GM19043 (cell line): ENCODE results near the gene SLCO6A1.
"Not testable (repeated sequence)": the region's sequence is repeated elsewhere in the genome, so short reads cannot be mapped to it uniquely, and the experiment has no call there.

Source experiments
- ATAC-seq: cut with Tn5 transposase; IDR thresholded peaks from one replicate; pipeline ENCODE4 v1.9.1; 2021; ENCODE audit warnings: low read depth; ENCODE audit not compliant: unreplicated experiment

Gene SLCO6A1, protein sequence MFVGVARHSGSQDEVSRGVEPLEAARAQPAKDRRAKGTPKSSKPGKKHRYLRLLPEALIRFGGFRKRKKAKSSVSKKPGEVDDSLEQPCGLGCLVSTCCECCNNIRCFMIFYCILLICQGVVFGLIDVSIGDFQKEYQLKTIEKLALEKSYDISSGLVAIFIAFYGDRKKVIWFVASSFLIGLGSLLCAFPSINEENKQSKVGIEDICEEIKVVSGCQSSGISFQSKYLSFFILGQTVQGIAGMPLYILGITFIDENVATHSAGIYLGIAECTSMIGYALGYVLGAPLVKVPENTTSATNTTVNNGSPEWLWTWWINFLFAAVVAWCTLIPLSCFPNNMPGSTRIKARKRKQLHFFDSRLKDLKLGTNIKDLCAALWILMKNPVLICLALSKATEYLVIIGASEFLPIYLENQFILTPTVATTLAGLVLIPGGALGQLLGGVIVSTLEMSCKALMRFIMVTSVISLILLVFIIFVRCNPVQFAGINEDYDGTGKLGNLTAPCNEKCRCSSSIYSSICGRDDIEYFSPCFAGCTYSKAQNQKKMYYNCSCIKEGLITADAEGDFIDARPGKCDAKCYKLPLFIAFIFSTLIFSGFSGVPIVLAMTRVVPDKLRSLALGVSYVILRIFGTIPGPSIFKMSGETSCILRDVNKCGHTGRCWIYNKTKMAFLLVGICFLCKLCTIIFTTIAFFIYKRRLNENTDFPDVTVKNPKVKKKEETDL

DNA sequence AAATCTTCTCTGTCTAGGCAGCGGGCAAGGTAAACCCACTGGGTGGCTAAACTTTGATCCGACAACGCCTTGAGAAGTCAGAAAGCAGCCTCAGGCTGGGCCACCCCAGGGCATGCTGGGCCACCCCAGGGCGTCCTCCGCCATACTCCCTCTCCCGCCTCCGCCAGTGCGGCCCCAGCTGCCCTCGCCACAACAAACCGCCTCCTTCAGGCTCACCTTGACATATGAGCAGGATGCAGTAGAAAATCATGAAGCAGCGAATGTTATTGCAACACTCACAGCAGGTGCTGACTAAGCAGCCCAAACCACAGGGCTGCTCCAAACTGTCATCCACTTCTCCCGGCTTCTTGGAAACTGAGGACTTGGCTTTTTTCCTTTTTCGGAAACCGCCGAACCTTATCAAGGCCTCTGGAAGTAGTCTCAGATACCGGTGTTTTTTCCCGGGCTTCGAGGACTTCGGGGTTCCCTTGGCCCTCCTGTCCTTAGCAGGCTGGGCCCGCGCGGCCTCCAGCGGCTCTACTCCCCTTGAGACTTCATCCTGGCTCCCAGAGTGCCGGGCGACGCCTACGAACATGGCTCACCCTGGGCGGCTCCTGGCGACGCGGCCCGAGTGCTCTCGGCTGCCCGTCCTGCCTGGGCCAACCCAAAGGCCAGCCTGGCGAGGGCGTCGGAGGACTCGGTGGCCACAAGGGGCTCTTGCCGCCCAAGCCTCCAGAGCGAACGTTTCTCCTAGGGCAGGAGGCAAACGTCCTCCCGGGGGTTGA, at the start of gene SLCO6A1:
TSS of gene SLCO6A1 (minus strand) at position 731 of the 764 bp plus-strand sequence. CDS start at position 574, 157 bp downstream.
- ATAC-seq: no peak

DNA sequence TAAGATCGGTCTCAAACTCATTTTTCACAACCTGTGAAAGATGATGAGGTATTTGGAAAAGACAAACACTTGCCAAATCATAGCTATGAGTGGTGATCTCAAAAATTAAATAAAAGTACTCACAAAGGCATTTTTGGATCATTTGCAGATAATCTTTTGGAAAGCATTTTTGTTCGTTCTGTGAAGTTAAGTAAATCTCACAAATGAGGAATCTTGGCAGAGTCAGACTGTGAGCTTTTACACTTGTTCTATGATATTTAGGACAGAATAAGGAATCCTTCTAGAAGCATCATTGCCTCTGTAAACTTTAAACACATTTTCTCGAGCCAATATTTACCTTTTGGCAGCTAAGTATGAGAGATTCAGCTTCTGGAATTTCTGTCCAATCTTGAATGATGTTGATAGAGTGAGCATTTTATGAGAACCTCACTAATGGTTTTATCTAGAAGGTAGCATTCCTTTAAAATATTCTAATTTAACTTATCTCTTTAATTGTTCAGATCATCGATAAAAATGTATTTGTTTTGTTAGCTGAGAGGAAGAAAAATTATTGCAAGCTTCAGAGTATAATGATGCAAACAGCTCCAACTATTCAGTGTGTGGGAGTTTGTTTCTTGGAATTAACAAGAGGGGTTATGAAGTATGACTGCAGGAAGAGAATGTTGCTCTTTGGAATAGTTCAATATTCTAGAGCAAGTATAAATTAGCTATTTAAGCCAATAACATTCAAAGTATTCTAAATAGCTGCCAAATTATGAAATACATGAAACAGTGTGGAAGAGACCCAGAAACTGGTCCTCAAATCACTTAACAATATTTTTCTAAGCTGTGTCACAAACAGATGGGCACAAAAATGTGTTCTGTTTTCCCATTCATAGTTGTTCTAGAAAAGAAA, 48.6 kb upstream of the SLCO6A1 start:
- no peak for ATAC-seq

DNA sequence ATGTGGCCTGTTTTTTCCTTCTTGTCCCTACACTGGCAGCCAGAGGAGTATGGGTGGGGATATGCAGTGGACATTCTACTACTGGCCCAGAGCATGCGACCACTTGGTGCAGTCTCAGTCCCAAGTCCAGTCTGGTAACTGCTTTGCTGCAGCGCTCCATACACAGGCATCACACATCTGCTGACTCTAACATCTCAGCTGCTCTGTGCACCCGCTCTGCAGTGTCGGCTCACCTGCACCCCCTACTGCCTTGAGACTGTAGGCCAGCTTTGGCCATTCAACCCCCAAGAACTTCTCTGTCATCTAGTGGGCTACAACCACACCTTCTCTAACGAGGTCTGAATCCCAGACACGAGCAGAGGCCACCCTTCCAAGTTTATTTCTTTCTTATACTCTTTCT, 46.4 kb upstream of the SLCO6A1 start:
- peak; percentile 75 for ATAC-seq

DNA sequence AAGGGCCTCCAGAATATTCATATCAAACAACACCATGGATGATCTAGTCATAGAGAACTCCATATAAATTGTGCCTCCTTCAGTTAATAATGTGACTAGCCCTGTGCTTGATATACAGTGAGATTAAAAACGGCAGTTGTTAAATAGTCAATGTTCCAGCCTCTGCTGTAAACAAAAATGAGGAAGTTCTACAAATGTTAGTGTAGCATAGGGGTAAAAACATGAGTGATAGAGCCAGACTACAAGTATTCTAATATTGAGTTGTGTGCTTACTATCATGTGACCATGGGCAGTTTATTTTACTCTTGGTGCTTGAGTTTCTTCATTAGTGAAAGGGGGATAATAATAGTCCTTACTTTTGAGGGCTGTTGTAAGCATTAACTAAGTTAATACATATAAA, 43.3 kb upstream of the SLCO6A1 start:
- ATAC-seq: no peak

DNA sequence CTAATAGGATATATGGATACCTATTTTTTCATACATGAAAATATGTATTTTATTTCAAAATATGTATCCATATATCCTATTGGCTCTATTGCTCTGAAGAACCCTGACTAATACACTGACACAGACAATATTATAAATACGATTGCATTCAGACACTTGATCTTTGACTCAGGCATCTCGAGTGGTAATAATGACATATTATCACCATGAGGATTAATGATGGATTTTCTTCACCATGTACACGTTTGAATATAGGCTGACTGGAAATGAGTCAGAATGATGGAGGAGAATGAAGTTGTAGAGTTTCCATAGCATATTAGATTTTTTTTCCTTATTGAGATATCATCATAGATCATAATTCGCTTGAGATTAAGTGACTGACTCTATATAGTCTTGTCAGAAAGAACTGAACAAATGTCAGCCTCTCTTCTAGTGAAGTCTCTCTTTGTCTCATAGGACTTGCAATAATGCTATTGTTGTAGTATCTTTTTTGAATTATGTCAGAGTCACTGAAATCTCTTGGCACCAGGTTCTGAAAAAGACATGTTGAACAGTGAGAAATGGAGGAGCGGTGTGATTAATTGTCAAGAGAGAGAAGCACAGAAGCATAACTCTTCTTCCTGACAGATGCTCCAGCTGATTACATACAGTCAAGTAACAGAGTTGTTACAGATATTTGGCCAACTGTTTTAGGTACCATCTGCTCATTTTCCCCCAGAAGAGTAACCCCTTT, 41.4 kb upstream of the SLCO6A1 start:
- no peak for ATAC-seq

DNA sequence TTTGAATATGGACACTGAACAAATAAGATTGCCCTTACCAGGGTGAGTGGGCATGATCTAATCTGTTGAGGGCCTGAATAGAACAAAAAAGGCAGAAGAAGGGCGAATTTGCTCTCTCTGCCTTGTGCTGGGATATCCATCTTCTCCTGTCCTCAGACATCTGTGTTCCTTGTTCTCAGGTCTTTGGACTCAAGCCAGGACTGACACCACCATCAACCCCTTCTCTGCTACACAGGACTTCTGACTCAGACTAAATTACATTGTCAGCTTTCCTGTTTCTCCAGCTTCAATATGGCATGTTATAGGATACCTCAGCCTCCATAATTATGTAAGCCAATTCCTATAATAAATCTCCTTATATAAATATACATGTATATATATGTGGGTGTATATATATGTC, 40.8 kb upstream of the SLCO6A1 start:
- ATAC-seq: no peak

DNA sequence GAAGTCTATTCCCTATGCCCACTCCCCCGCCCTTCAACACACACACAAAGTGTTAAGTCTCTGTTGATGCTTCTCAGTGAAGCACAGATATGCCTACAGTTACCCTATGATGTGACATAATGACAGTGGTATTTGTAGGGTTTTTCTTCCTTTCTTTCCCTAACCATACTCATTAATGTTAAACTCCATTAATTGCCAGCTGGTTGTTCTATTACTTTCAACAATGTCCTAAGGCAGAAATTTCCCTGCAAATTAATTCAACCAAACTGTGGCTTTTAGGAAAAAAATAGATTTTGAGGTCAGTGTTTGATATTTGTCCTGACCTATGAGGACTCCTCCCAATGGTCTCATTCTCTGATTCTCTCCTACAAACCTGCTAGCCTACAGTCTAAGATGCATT, 38.2 kb upstream of the SLCO6A1 start:
- no peak for ATAC-seq

DNA sequence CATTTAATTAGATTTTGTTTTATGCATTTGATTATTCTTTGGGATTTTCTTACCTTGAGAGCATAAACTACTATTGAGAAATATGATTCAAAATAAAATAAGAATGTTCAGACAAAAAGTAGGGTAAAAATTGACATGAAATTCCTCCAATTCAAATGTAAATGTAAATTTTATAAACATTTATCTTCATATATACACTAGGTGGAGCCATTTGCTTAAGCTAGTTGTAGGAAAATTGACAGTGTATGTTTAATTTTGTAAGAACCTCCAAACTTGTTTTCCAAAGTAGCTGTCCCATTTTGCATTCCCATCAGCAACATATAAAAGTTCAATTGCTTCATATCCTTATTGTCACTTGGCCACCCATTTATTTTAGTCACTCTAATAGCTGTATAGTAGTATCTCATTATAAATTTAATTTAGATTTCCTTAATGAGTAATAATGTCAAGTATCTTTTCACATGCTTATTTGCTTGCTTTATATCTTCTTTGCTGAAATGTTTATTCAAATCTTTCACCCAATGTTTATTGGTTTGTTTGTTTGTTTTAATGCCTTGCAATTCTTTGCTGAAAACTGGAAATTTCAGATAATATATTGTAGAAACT, 37.6 kb upstream of the SLCO6A1 start:
- no peak for ATAC-seq

DNA sequence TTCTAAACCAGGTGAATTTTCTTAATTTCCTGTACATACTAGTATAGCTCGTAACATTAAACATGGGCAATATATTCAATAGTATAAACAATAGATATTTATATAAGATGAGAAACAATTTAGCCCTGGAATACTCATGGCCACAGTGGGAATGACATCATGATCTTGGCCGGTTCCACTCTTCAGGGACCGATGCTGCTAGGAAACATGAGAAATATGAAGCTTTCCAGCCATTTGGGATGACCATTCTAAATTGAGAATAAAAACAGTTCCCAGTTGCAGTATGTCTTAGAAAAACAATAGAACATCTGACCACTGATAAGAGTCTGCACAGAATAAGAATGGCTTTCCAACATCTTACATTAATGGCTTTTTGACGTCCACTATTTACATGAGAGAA, 33.3 kb upstream of the SLCO6A1 start:
- ATAC-seq: no peak

DNA sequence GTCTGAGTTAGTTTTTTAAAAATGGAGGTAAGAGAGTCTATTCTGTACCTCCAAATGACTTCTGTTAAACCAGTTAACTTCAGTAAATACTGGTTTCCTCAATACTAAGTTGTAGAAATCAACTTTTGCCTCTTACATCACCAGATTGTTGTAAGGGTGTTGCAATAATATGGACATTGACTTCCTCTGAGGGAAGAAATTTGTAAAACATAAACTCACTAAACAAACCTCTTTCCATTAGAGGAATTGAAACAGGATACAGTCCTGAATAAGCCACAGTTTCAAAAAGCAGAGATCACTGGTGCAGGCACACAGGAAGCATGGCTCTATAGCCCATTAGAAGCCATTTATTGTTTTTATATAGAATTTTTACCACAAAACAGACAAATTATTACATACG, 32.7 kb upstream of the SLCO6A1 start:
- peak; percentile 98 for ATAC-seq

DNA sequence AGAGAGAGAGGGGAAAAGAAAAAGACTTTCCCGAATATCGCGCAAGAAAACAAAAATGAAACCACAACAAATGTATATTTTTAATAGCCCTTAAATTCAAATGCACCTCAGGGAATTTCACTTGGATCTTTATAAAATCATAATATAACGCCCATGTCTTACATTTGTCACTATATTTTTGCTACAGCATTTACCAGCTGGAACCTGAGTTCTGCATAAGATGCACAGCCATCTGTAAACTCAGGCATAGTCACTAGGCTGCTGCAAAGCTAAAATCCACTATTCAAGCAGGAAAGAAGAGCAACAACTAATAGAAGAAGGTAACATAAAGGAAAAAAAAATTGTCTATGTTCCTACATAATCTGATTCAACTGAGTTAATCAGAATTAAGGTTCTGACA, 30.6 kb upstream of the SLCO6A1 start:
- ATAC-seq: no peak

DNA sequence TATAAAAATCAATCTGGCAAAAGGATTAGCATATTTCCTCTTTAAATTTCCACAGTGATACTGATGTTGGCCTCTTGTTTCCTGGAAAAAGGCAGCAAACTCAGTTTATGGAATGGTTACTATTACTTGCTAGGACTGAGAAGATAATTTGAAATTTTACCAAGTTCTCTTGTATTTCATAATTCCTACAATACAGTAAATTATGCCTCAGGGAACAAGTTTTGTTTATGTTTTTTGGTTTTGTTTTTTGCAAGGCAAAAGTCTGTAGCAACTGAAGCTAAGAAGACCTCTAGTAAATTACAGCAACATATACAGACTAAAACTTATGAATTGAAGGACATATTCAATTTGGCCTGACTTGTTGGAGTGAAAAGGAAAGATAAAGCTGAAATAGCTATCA, 30.2 kb upstream of the SLCO6A1 start:
- no peak for ATAC-seq

DNA sequence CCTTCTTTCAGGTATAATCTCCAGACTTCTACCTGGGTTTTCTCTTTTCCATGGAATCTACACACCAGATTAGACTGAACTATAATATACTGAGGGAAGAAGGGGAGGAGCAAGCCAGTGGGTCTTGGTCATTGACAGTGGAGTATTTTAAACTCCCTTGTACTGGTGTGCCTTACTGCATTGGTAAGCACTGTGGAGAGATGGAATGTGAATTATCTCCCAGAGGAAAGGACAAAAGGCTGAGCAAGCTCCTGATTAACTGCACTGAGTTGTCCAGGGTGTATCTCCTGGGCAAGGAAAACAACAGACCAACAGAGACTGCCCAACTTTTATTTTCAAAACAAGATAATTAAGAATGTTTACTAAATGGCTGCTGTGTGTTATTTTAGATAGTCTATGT, 29.8 kb upstream of the SLCO6A1 start:
- no peak for ATAC-seq

DNA sequence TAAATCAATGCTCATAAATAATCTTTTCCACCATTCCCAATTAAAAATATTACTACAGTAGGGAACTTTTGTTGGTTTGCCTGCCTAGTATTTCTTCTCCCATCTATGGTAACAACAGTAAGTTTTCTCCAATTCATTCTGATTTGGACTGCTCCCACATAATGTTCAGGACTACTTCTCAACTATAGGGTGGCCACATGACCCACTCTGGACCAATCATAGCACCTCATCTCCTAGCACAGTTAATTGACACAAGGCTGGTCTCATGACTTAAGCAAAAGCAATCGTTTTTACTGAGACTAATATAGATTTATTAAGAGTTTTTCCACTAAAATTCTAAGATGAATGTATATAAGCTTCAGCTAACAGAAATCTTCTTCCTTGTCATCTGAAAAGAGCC, 28.7 kb upstream of the SLCO6A1 start:
- ATAC-seq: no peak

DNA sequence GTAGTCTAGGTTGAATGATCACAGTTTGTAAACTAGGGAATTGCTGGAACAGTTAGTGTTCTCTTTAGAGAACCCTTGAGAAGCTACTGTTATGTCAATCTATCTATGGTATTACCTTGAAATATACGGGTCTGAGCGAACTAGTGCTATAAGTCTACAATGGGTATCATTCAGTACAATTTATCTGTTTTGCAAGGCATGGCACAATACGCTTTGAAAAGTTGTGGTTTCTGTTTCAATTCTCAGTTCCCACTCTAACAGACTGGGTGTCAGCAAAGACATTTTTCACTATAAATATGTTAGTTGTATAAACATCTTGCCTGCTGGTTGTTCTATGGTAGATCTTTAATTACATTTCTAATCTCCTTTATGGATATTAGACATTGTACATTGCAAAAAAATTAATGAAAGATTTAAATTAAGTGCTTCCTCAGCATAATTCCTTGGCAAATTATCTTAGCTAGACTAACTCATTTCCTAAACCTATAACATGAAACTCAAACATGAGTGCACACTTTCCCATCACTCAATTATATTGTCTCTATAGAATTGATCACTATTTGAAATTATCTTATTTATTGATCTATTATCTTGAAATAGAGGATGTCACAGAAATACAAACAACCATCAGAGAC, 24.9 kb upstream of the SLCO6A1 start:
- peak; percentile 100 for ATAC-seq

DNA sequence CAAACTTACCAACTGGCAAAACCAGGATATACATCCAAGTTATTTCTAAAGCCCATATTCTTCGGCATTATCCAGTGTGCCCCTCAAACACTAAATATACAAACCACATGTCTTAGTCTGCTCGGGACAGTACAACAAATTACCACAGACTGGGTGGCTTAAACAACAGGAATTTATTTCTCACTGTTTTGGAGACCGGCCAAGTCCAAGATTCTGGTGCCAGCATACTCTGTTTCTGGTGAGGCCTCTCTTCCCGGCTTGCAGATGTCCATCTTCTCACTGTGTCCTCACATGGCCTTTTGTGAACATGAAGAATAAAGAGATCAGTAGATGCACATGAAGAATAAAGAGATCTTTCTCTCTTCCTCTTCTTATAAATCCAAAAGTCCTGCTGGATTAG, 12.9 kb upstream of the SLCO6A1 start:
- no peak for ATAC-seq

DNA sequence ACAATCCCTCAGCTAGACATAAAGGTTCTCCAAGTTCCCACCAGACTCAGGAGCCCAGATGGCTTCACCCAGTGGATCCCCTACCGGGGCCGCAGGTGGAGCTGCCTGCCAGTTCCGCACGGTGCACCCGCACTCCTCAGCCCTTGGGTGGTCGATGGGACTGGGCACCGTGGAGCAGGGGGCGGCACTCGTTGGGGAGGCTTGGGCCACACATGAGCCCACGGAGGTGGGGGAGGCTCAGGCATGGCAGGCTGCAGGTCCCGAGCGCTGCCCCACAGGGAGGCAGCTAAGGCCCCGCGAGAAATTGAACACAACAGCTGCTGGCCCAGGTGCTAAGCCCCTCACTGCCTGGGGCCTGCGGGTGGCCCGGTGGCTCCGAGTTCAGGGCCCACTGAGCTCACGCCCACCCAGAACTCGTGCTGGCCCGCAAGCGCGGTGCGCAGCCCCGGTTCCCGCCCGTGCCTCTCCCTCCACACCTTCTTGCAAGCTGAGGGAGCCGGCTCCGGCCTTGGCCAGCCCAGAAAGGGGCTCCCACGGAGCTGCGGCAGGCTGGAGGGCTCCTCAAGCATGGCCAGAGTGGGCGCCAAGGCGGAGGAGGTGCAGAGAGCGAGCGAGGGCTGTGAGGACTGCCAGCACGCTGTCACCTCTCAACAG, 7.4 kb downstream of the SLCO6A1 start:
- ATAC-seq: not testable (repeated sequence)

DNA sequence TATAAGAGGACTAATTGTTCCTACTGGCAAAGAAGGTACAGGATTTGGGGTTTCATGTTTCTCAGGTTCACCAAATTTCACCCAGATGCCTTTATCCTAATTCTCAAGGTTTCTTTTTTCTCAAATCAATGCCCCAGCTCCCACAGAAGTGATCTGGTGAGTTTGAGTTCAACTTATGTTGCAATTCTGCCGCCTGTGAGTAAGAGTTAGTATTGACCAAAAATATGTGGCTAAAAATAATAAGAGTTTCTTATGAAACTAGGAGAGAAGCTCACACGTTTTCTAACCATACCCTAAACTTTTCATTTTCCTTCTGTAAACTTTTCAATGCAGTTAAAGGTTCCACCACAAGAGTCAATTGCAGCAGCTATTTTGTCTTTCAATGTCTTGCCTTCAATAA, 15.1 kb downstream of the SLCO6A1 start:
- no peak for ATAC-seq
